ENCODE data around the gene FGD2.
"Not testable (repeated sequence)": the region's sequence is repeated elsewhere in the genome, so short reads cannot be mapped to it uniquely, and the experiment has no call there.

Gene FGD2

GRCh38 chr6:37043091-37043490 is 37.6 kb downstream of the FGD2 start:
- not testable (repeated sequence) for DNase-seq

- DNase-seq, result no peak
Measured at GRCh38 chr6:37047346-37047688, 41.9 kb downstream of the FGD2 start.

GRCh38 chr6:37047689-37048402 is 42.4 kb downstream of the FGD2 start:
- no peak for DNase-seq

GRCh38 chr6:37048403-37048850 is 43.0 kb downstream of the FGD2 start:
- DNase-seq, result no peak

GRCh38 chr6:37048851-37049757 is 43.6 kb downstream of the FGD2 start:
- DNase-seq, result no peak

- no peak for DNase-seq
Measured at GRCh38 chr6:37049758-37050044, 44.2 kb downstream of the FGD2 start.

GRCh38 chr6:37050045-37050853 is 44.8 kb downstream of the FGD2 start:
- no peak for DNase-seq

GRCh38 chr6:37050854-37051137 is 45.3 kb downstream of the FGD2 start:
- no peak for DNase-seq

- DNase-seq, result peak; percentile 54
Measured at GRCh38 chr6:37051138-37052026, 45.9 kb downstream of the FGD2 start.

- DNase-seq, result no peak
Measured at GRCh38 chr6:37052027-37052628, 46.7 kb downstream of the FGD2 start.

GRCh38 chr6:37053683-37054082 is 48.2 kb downstream of the FGD2 start:
- no peak for DNase-seq

GRCh38 chr6:37054171-37054570 is 48.7 kb downstream of the FGD2 start:
- no peak for DNase-seq

GRCh38 chr6:37054580-37054979 is 49.1 kb downstream of the FGD2 start:
- DNase-seq, result no peak

GRCh38 chr6:37056112-37056403 is 50.6 kb downstream of the FGD2 start:
- no peak for DNase-seq

GRCh38 chr6:37056439-37057127 is 51.1 kb downstream of the FGD2 start:
- no peak for DNase-seq

GRCh38 chr6:37057128-37057471 is 51.6 kb downstream of the FGD2 start:
- no peak for DNase-seq

- no peak for DNase-seq
Measured at GRCh38 chr6:37057678-37058077, 52.2 kb downstream of the FGD2 start.

- DNase-seq, result no peak
Measured at GRCh38 chr6:37058084-37058586, 52.7 kb downstream of the FGD2 start.

- not testable (repeated sequence) for DNase-seq
Measured at GRCh38 chr6:37058984-37059343, 53.5 kb downstream of the FGD2 start.

GRCh38 chr6:37059344-37060194 is 54.1 kb downstream of the FGD2 start:
- no peak for DNase-seq

GRCh38 chr6:37060195-37060559 is 54.7 kb downstream of the FGD2 start:
- DNase-seq, result no peak

Measured in NCI-H1694 (cell line).